ENCODE results near the gene POU3F3.

Gene POU3F3

DNA sequence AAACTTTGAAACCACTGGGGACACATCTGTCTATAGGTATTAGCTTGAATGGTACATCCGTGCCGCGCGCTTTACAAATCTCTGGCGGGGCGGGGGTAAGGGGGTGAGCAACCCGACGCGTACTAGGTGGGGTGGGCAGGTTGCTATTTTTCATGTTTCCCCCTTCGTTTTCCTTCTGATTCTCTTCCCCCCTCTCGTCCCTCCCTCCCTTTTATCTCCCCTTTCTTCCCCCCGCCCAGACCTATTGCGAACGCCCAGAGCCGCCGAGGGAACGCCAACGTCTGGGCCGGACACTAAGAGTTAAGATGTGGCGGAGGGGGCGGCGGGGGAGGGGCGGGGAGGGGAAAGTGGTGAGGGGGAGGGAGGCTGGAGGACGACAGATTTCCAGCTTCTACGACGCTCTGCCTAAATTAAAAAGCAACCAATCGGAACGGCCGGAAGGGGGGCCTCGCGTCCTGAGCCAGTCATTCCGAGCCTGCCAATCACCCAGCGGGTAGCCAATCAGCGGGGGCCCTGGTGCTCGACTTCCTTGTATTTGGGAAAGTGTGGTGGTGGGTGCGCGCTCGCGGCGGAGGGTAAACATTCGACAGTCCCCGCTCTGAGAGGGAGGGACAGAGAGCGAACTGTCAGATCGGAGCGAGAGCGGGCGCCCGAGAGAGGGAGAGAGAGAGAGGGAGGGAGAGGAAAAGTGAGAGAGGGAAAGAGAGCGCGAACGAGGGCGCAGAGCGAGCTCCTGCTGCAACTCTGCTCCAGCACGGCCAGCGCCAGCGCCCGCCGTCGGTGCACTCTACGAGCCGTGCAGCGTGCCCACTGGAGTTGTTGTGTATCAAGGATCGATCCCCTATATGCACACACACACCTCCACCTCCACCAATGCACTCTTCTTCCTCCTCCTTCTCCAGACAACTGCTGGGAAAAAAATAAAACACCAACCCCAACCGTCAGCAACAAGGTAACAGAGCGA is at the start of gene POU3F3:
Gene POU3F3 (plus strand): TSS at position 582 of the 964 bp plus-strand sequence. CDS start 1,396 bp downstream, outside the sequence.
- TF ChIP-seq, protein P1, sequence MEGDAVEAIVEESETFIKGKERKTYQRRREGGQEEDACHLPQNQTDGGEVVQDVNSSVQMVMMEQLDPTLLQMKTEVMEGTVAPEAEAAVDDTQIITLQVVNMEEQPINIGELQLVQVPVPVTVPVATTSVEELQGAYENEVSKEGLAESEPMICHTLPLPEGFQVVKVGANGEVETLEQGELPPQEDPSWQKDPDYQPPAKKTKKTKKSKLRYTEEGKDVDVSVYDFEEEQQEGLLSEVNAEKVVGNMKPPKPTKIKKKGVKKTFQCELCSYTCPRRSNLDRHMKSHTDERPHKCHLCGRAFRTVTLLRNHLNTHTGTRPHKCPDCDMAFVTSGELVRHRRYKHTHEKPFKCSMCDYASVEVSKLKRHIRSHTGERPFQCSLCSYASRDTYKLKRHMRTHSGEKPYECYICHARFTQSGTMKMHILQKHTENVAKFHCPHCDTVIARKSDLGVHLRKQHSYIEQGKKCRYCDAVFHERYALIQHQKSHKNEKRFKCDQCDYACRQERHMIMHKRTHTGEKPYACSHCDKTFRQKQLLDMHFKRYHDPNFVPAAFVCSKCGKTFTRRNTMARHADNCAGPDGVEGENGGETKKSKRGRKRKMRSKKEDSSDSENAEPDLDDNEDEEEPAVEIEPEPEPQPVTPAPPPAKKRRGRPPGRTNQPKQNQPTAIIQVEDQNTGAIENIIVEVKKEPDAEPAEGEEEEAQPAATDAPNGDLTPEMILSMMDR (conservative IDR thresholded peaks at IDR 0.05; ENCODE audit: low read length) = no peak
- peak within 1 kb of the TSS; percentile 47 for H3K4me3 ChIP-seq (ENCODE audit: low read length)
- DNase-seq (ENCODE audit: low read depth) = peak; percentile 30

DNA sequence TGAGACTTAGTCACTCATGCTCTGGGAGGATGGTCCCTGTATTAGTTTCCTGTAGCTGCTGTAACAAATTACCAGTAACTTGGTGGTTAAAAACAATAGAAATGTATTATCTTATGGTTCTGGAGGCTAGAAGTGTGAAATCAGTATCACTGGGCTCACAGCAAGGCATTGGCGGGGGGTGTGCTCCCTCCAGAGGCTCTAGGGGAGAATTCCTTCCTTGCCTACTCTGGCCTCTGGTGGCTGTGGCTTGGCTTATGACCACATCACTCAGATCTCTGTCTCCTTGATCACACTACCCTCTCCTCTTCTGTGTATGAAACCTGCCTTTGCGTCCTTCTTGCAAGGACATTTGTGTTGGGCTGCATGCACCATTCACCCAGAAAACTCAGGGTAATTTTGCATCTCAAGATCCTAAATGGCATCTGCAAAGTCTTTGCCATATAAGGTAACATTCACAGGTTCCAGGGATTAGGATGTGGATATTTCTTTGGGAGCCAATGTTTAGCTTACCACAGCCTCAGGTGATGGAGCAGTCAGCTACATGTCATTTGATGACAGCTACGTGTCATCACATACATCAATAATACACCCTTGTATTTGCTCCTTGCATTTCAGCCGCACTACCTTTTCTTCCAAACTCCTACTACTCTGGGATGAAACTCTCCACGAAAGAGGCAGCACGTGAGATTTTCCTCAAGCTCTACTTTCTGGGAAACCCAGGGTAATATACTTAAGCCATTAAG is 49.6 kb upstream of the POU3F3 start:
- H3K4me3 ChIP-seq (ENCODE audit: low read length) = no peak overlapping the region
- DNase-seq (ENCODE audit: low read depth) = peak; percentile 7
- TF ChIP-seq, protein P1 (conservative IDR thresholded peaks at IDR 0.05; ENCODE audit: low read length) = peak; percentile 18; the same call in 1 of the 2 replicates

DNA sequence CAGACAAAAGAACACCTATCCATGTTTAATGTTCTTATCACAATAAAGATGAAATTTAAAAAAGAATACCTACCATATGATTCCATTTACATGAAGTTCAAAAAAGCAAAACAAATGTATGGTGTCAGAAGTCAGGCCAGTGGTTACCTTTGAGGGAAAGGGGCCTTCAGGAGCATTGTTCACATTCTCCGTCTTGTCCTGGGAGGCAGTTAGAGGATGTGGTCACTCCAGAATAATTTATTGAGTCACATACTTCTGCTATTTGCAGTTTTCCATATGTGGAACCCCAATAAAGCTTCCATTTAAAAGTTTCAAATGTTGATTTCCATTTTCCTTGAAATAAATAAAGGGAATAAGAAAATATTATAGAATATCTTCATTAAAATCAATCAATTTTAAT is 41.6 kb upstream of the POU3F3 start:
- DNase-seq (ENCODE audit: low read depth) = no peak
- H3K4me3 ChIP-seq (ENCODE audit: low read length) = no peak overlapping the region
- TF ChIP-seq, protein P1 (conservative IDR thresholded peaks at IDR 0.05; ENCODE audit: low read length) = no peak

DNA sequence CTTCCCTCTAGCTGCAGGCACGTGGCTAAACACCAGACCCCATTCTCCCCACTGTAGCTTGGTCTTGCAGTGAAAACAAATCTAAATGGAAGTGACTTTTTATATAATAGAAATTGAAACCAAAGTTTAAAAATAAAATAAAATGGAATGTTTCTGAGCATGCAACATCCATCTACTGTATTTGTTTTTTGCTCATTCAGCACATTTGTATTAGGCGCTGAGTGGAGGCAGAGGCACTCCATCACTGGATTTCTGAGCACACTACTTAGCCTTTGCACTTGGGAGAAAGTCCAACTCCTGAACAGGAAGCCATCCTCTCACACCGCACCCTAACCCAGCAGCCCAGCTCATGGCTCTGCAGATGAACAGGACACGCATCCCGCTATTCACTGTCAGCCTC is 37.8 kb upstream of the POU3F3 start:
- TF ChIP-seq, protein P1 (conservative IDR thresholded peaks at IDR 0.05; ENCODE audit: low read length) = no peak
- no peak for DNase-seq (ENCODE audit: low read depth)
- no peak overlapping the region for H3K4me3 ChIP-seq (ENCODE audit: low read length)

DNA sequence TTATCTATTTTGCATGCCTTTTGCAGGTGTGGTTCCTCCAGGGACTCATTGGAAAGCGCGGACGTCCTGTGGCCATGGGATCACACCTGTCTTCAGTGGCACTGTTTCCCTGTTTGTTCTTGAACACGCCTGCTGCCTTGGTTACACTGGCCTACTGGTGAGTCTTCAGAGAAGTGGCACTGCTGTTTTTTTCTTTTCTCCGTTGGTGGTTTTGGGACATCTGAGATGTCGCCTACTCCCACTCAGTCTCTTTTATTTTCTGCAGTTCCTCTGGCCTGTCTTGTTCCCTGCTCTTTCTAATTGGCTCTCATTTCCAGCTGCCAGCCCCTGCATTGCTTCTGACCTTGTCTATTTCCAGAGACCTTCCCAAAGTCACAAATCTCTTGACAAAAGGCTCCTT is 35.7 kb upstream of the POU3F3 start:
- TF ChIP-seq, protein P1 (conservative IDR thresholded peaks at IDR 0.05; ENCODE audit: low read length) = no peak
- DNase-seq (ENCODE audit: low read depth) = no peak
- no peak overlapping the region for H3K4me3 ChIP-seq (ENCODE audit: low read length)

DNA sequence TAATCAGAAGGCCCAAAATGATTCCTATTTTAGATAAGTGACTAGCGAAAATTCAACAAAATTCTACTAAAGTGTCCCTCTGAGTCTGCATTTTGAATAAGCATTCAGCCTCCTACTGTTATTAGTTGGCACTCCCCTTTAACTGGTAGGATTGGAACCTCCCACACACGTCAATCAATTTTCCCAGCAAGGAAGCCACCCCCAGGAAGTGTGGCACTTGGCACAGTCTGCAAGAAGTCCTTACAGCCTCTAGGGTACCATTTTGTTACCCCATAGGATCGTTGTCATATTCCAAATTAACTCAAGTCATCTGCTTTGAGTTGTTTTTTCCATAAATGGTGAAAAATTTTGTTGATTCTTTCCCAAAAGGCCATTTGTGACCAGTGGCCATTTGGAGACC is 33.8 kb upstream of the POU3F3 start:
- no peak overlapping the region for H3K4me3 ChIP-seq (ENCODE audit: low read length)
- DNase-seq (ENCODE audit: low read depth) = no peak
- TF ChIP-seq, protein P1 (conservative IDR thresholded peaks at IDR 0.05; ENCODE audit: low read length) = no peak

Data from AG10803 (cell line).